GM23338 (cell line): Measurements from ENCODE around the gene FBLN1. TPM values are rescaled to one million over a fixed set of nuclear protein-coding genes. Genes with fewer than 3 reads are reported as not detected.

Experiments
- ATAC-seq: fragments of 200-7000 bp; cut with Tn5 transposase; 3 replicates; pipeline ENCODE4 v1.9.1; 2020
- DNase-seq: peaks from one replicate; pipeline ENCODE4 v3.0.0-alpha.2; 2015; ENCODE audit warnings: low spot score
- H2AFZ ChIP-seq: fragments of 200-600 bp; sonication (generic); 2 replicates; pipeline ENCODE4 v1.8.0; 2016; ENCODE audit warnings: antibody characterized with exemption, mild to moderate bottlenecking, moderate library complexity
- H3F3A ChIP-seq: fragments of 200-600 bp; sonication (generic); replicated peaks from 2 replicates; pipeline ENCODE4 v1.8.0; 2017; ENCODE audit warnings: antibody characterized with exemption, mixed run types, low read depth
- H3K27ac ChIP-seq: fragments of 200-600 bp; sonication (generic); 2 replicates; pipeline ENCODE4 v1.6.1; 2016; ENCODE audit warnings: low read depth
- H3K27me3 ChIP-seq: fragments of 200-600 bp; sonication (generic); 2 replicates; pipeline ENCODE4 v1.8.0; 2016; ENCODE audit warnings: mild to moderate bottlenecking, mixed run types, moderate library complexity; ENCODE audit not compliant: insufficient read depth
- H3K36me3 ChIP-seq: fragments of 200-600 bp; sonication (generic); 2 replicates; pipeline ENCODE4 v1.8.0; 2016; ENCODE audit warnings: mild to moderate bottlenecking; ENCODE audit not compliant: insufficient read depth
- H3K4me1 ChIP-seq: fragments of 200-600 bp; sonication (generic); 2 replicates; pipeline ENCODE4 v1.8.0; 2016; ENCODE audit warnings: mild to moderate bottlenecking, moderate library complexity; ENCODE audit not compliant: insufficient read depth
- H3K4me2 ChIP-seq: fragments of 200-600 bp; sonication (generic); 2 replicates; pipeline ENCODE4 v1.7.1; 2017; ENCODE audit warnings: mixed run types
- H3K4me3 ChIP-seq: fragments of 200-600 bp; sonication (generic); 2 replicates; pipeline ENCODE4 v1.6.1; 2016; ENCODE audit warnings: mixed run types
- H3K79me2 ChIP-seq: fragments of 200-600 bp; sonication (generic); replicated peaks from 2 replicates; pipeline ENCODE4 v1.8.0; 2017; ENCODE audit warnings: mild to moderate bottlenecking; ENCODE audit not compliant: insufficient read depth
- H3K9me2 ChIP-seq: fragments of 200-600 bp; sonication (generic); 2 replicates; pipeline ENCODE4 v1.8.0; 2017; ENCODE audit not compliant: insufficient read depth
- H4K20me1 ChIP-seq: fragments of 200-600 bp; sonication (generic); replicated peaks from 2 replicates; pipeline ENCODE4 v1.8.0; 2017; ENCODE audit warnings: mild to moderate bottlenecking; ENCODE audit not compliant: insufficient read depth
- H3K27ac Mint-ChIP-seq: 2 replicates; pipeline ENCODE4 v1.8.0; 2020; ENCODE audit warnings: inconsistent platforms, mild to moderate bottlenecking, moderate library complexity, mixed read lengths
- H3K27me3 Mint-ChIP-seq: 3 replicates; pipeline ENCODE4 v1.8.0; 2022; ENCODE audit warnings: low read depth, mild to moderate bottlenecking, moderate library complexity, mixed read lengths, inconsistent platforms; ENCODE audit not compliant: insufficient read depth, poor library complexity
- H3K36me3 Mint-ChIP-seq: 3 replicates; pipeline ENCODE4 v1.8.0; 2021; ENCODE audit warnings: low read depth, mild to moderate bottlenecking, inconsistent platforms, moderate library complexity, mixed read lengths
- H3K4me1 Mint-ChIP-seq: 3 replicates; pipeline ENCODE4 v1.8.0; 2020; ENCODE audit warnings: mild to moderate bottlenecking, inconsistent platforms, mixed read lengths
- H3K4me3 Mint-ChIP-seq: 3 replicates; pipeline ENCODE4 v1.8.0; 2021; ENCODE audit warnings: moderate library complexity, mild to moderate bottlenecking, inconsistent platforms, mixed read lengths
- H3K9me3 Mint-ChIP-seq: 3 replicates; pipeline ENCODE4 v1.8.0; 2020; ENCODE audit warnings: moderate library complexity, mild to moderate bottlenecking, inconsistent platforms, mixed read lengths
- CREB1 ChIP-seq: fragments of 250-450 bp; sonication (Bioruptor Pico); IDR thresholded peaks from 2 replicates; pipeline ENCODE4 v1.5.0; 2020; ENCODE audit warnings: low read depth, mild to moderate bottlenecking, moderate library complexity
- CTCF ChIP-seq, 2 experiments: fragments of 200-600 bp in 1 of 2; sonication (generic) in 1 of 2; conservative IDR thresholded peaks; 2 replicates each; pipeline versions ENCODE4 v1.5.1 to v1.6.1; 2016 to 2017; ENCODE audit warnings: antibody characterized with exemption in 2 of 2, low read depth in 2 of 2, mild to moderate bottlenecking in 2 of 2, moderate library complexity in 1 of 2
- ETS1 ChIP-seq: IDR thresholded peaks from 2 replicates; pipeline ENCODE4 v1.6.1; 2016; ENCODE audit warnings: antibody characterized with exemption
- EZH2 ChIP-seq: fragments of 200-600 bp; sonication (generic); IDR thresholded peaks from one replicate; pipeline ENCODE4 v1.8.0; 2017; ENCODE audit warnings: antibody characterized with exemption, mild to moderate bottlenecking, low read depth; ENCODE audit not compliant: unreplicated experiment
- EZH2phosphoT487 ChIP-seq: fragments of 200-600 bp; sonication (generic); IDR thresholded peaks from one replicate; pipeline ENCODE4 v1.8.1; 2018; ENCODE audit warnings: antibody characterized with exemption; ENCODE audit not compliant: unreplicated experiment
- JUNB ChIP-seq: IDR thresholded peaks from one replicate; pipeline ENCODE4 v1.6.1; 2016; ENCODE audit warnings: antibody characterized with exemption; ENCODE audit not compliant: unreplicated experiment
- NANOG ChIP-seq: IDR thresholded peaks from 2 replicates; pipeline ENCODE4 v1.6.1; 2016; ENCODE audit warnings: antibody characterized with exemption, borderline replicate concordance
- POLR2AphosphoS5 ChIP-seq: IDR thresholded peaks from 2 replicates; pipeline ENCODE4 v1.6.1; 2016; ENCODE audit warnings: antibody characterized with exemption, low read depth
- REST ChIP-seq: IDR thresholded peaks from one replicate; pipeline ENCODE4 v1.6.1; 2018; ENCODE audit warnings: antibody characterized with exemption; ENCODE audit not compliant: unreplicated experiment
- STAT1 ChIP-seq: IDR thresholded peaks from one replicate; pipeline ENCODE4 v1.6.1; 2016; ENCODE audit warnings: antibody characterized with exemption; ENCODE audit not compliant: unreplicated experiment
- ZNF114 ChIP-seq: fragments of 250-450 bp; sonication (Bioruptor Pico); IDR thresholded peaks from 2 replicates; pipeline ENCODE4 v1.5.0; 2020; ENCODE audit warnings: mild to moderate bottlenecking, moderate library complexity
- ZNF331 ChIP-seq: fragments of 250-450 bp; sonication (Bioruptor Pico); IDR thresholded peaks from 2 replicates; pipeline ENCODE4 v1.5.0; 2020; ENCODE audit warnings: low read depth, mild to moderate bottlenecking, moderate library complexity
- ZNF462 ChIP-seq: fragments of 250-450 bp; sonication (Bioruptor Pico); IDR thresholded peaks from 2 replicates; pipeline ENCODE4 v1.5.0; 2020; ENCODE audit warnings: mild to moderate bottlenecking, moderate library complexity
- polyA plus RNA-seq: library from polyadenylated mRNA; unstranded; fragments of >200 nt; fragmentation: Nextera tagmentation; extraction: Ambion mirVana; gene quantifications from 2 replicates; pipeline ENCODE4 v1.2.1, GENCODE V29; 2016
- total RNA-seq: library from RNA; depleted of rRNA; stranded (reverse); fragments of >200 nt; shearing (Covaris generic); gene quantifications from 2 replicates; pipeline ENCODE4 v1.2.3, GENCODE V29; 2014

Gene FBLN1
- total and polyA plus RNA-seq, 2 experiments from 2014 or later, result 90.1 to 137 TPM

- H3K9me3 Mint-ChIP-seq, result no peaks in the 10 kb centered on the region
- Histone ChIP-seq H3K27ac (no peak overlapping the region), H3F3A (no peaks in the 10 kb centered on the region), H3K79me2 (peaks cover 61% of the 10 kb centered on the region), H2AFZ (no peak overlapping the region), H3K36me3 (0 out of 2 replicates have a peak, but pooled peaks cover 4% of the 10 kb centered on the region), H3K4me3 (no peak overlapping the region), H4K20me1 (peaks cover 26% of the 10 kb centered on the region), H3K27me3 (no peaks in the 10 kb centered on the region), H3K4me2 (no peak overlapping the region), H3K4me1 (peaks cover 9% of the 10 kb centered on the region; the same call in 1 of the 2 replicates), H3K9me2 (no peaks in the 10 kb centered on the region)
- H3K27me3 Mint-ChIP-seq, result peaks cover 17% of the 10 kb centered on the region
- peak overlapping the region; percentile 19; the same call in 1 of the 2 replicates for H3K27ac Mint-ChIP-seq
- peaks cover 23% of the 10 kb centered on the region; the same call in 2 of the 3 replicates for H3K36me3 Mint-ChIP-seq
- H3K4me3 Mint-ChIP-seq, result no peak overlapping the region
- ATAC-seq, result no peak
- TF ChIP-seq ZNF462 (CRISPR knock-in tag) (no peak), JUNB (no peak), ETS1 (no peak), CREB1 (CRISPR knock-in tag) (no peak), EZH2phosphoT487 (no peak), EZH2 (no peak), ZNF331 (CRISPR knock-in tag) (no peak), CTCF (conservative IDR thresholded peaks at IDR 0.05; ENCODE audit: low read depth in 2 of 2) (no peak), POLR2AphosphoS5 (no peak), NANOG (no peak), REST (no peak), STAT1 (no peak), ZNF114 (CRISPR knock-in tag) (no peak)
- DNase-seq, result no peak
- H3K4me1 Mint-ChIP-seq, result peaks cover 49% of the 10 kb centered on the region
Measured at GRCh38 chr22:45516163-45516562, 13.5 kb downstream of the FBLN1 start.
